Right lobe of liver (tissue), 6 donors: ENCODE data around the gene VPS54. TPM values are rescaled to one million over a fixed set of nuclear protein-coding genes. Genes with fewer than 3 reads are reported as not detected.

Source experiments
- ATAC-seq, 4 donors: fragments of 200-7000 bp; cut with Tn5 transposase; one replicate each; pipeline ENCODE4 v1.9.1; 2020; ENCODE audit warnings: mild to moderate bottlenecking in 4 of 4, moderate library complexity in 4 of 4
- DNase-seq, 3 donors: peaks; one replicate each; pipeline ENCODE4 v3.0.0-alpha.2; 2020
- H3K27ac ChIP-seq, 3 donors: fragments of 200-600 bp; one replicate each; pipeline ENCODE4 v1.8.0; 2022
- H3K27me3 ChIP-seq, 2 donors: fragments of 200-600 bp; one replicate each; pipeline ENCODE4 v1.8.0; 2022
- H3K36me3 ChIP-seq, 4 donors: fragments of 200-600 bp; sonication (generic) in 1 of 4; one replicate each; pipeline versions ENCODE4 v1.5.1 to v1.8.0; 2017 to 2022; ENCODE audit warnings: control low read depth in 1 of 4
- H3K4me1 ChIP-seq, 4 donors: fragments of 200-600 bp; sonication (generic) in 1 of 4; one replicate each; pipeline versions ENCODE4 v1.5.1 to v1.8.0; 2017 to 2022; ENCODE audit warnings: control low read depth in 1 of 4
- H3K4me3 ChIP-seq, 3 donors: fragments of 200-600 bp; one replicate each; pipeline ENCODE4 v1.8.0; 2022
- H3K9me3 ChIP-seq, 4 donors: fragments of 200-600 bp; sonication (generic) in 1 of 4; one replicate each; pipeline versions ENCODE4 v1.5.1 to v1.8.0; 2017 to 2022; ENCODE audit warnings: control low read depth in 1 of 4
- POLR2A ChIP-seq: fragments of 450-650 bp; IDR thresholded peaks from one replicate; pipeline ENCODE4 v1.6.1; 2017; ENCODE audit warnings: antibody characterized with exemption, mild to moderate bottlenecking
- WGBS: methylation state at CpG from one replicate; pipeline ENCODE4 v1.1.6; 2018; ENCODE audit warnings: low coverage, low lambda C conversion rate; ENCODE audit not compliant: insufficient coverage; ENCODE audit errors: missing lambda C conversion rate; 5-methylcytosine and 5-hydroxymethylcytosine counted together
- intact Hi-C, 2 donors: fragments of 100-400 bp; cut with DNase I; formaldehyde crosslinking; loops; one replicate each; pipeline versions ENCODE4 v1.11.2 to v1.14.1; 2022
- total RNA-seq, 6 experiments: library from RNA; depleted of rRNA in 2 of 6; stranded (reverse); fragments of >200 nt in 2 of 6; fragmentation: NEBNext Ultra II Directional in 3 of 6; extraction: Animal tissue kit (Norgen Biotek cat#: 25700) in 3 of 6; gene quantifications; one replicate each; pipeline versions ENCODE4 v1.1.0 to v1.2.4, GENCODE V29; 2016 to 2023
- TF ChIP-seq, protein P1 (sequence below), 4 donors: fragments of 200-600 bp in 3 of 4; fragments of 450-650 bp in 1 of 4; IDR thresholded peaks; one replicate each; pipeline versions ENCODE4 v1.5.1 to v1.8.0; 2016 to 2022; ENCODE audit warnings: antibody characterized with exemption in 4 of 4, mild to moderate bottlenecking in 2 of 4
- donor health status: DM: no; HTN: yes; CAD: no.
- donor health status: DM: no; HTN: no; CAD: no.
- donor health status: DM: no; HTN: no; CAD: no.
- donor health status: DM: no; HTN: yes; CAD: no.
- donor health status: DM: no; HTN: yes; CAD: no.

Gene VPS54
- total RNA-seq, 6 experiments from 2014 or later, result 11.6 to 12.5 (median 12.2) TPM

DNA sequence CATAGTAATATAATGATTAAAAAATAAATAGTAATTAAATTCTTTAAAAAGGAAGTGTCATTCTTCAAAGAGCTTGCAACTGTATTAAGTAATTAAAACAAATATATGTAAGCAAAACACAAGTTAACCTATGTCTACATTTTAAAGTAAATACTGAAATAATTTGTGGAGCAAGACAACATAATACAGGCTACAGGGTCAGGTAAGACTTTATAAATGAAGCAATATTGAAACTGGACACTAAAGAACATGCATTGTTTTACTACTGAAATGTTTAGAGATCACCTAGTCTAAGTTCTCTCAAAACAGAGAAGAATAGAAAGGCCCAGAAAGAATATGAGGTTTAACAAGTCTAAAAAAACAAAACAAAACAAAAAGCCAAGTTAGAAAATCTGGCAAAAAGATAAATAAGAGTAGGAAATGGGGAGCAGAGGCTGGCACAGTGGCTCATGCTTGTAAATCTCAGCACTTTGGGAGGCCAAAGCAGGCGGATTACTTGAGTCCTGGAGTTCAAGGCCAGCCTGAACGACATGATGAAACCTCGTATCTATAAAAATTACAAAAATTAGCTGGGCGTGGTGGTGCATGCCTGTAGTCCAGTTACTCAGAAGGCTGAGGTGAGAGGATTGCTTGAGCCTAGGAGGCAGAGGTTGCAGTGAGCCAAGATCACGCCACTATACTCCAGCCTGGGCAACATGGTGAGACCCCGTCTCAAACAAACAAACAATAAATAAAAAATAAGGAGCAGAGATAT lies 34.4 kb downstream of the VPS54 start:
- H3K4me3 ChIP-seq, result no peak overlapping the region
- 43% methylated on average over 6 of the region's 6 CpGs for WGBS
- peaks cover 0 to 36% (median 6%) of the 10 kb centered on the region in 4 donors for H3K4me1 ChIP-seq
- H3K9me3 ChIP-seq, result no peaks in the 10 kb centered on the region
- ATAC-seq, result peak; percentile 41 to 57 (median 51)
- DNase-seq, result no peak
- peaks cover 0 to 4% (median 0%) of the 10 kb centered on the region in 4 donors for H3K36me3 ChIP-seq
- TF ChIP-seq, protein P1, sequence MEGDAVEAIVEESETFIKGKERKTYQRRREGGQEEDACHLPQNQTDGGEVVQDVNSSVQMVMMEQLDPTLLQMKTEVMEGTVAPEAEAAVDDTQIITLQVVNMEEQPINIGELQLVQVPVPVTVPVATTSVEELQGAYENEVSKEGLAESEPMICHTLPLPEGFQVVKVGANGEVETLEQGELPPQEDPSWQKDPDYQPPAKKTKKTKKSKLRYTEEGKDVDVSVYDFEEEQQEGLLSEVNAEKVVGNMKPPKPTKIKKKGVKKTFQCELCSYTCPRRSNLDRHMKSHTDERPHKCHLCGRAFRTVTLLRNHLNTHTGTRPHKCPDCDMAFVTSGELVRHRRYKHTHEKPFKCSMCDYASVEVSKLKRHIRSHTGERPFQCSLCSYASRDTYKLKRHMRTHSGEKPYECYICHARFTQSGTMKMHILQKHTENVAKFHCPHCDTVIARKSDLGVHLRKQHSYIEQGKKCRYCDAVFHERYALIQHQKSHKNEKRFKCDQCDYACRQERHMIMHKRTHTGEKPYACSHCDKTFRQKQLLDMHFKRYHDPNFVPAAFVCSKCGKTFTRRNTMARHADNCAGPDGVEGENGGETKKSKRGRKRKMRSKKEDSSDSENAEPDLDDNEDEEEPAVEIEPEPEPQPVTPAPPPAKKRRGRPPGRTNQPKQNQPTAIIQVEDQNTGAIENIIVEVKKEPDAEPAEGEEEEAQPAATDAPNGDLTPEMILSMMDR (IDR thresholded peaks at IDR 0.05), result no peak
- TF ChIP-seq POLR2A, result no peak
- no peaks in the 10 kb centered on the region for H3K27me3 ChIP-seq
- peak overlapping the region in 1 of 3 donors; percentile 17 for H3K27ac ChIP-seq
- intact Hi-C loops, result no loop called here

DNA sequence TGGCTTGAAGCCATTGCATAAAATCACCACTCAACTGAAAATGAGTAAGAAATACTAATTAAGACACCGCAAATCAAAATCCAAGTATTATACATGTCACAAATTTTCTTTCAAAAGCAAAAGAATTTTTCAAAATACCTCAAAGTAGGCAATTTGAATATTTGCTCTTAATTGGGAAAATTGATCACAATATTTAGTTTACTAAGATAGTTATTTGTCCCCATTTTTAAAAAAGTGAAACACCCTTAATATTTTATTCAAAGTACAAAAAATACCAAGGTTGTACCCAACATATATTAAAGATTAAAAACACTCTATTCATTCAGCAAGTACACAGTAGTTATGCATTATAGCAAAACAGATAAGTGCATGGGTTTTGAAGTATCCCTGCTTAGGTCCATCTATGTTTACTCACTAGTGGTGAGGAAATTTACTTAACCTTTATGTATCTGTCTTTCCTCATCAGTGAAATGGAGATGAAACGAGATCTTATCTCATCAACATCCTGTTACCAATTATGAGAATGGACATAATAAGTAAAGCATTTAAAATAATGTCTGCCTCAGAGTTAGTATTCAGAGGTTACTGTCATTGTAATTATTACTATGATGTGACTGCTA lies 35.1 kb downstream of the VPS54 start:
- no peak for TF ChIP-seq POLR2A
- TF ChIP-seq, protein P1 (IDR thresholded peaks at IDR 0.05), result no peak
- no peaks in the 10 kb centered on the region for H3K27me3 ChIP-seq
- 54% methylated on average over 2 of the region's 2 CpGs for WGBS
- peak in 3 of 4 donors; percentile 40 to 74 (median 62) for ATAC-seq
- H3K4me3 ChIP-seq, result no peak overlapping the region
- H3K27ac ChIP-seq, result peak overlapping the region in 1 of 3 donors; percentile 17
- H3K4me1 ChIP-seq, result peaks cover 0 to 36% (median 6%) of the 10 kb centered on the region in 4 donors
- no peak for DNase-seq
- peaks cover 0 to 6% (median 0%) of the 10 kb centered on the region in 4 donors for H3K36me3 ChIP-seq
- H3K9me3 ChIP-seq, result no peaks in the 10 kb centered on the region
- intact Hi-C loops, result no loop called here

DNA sequence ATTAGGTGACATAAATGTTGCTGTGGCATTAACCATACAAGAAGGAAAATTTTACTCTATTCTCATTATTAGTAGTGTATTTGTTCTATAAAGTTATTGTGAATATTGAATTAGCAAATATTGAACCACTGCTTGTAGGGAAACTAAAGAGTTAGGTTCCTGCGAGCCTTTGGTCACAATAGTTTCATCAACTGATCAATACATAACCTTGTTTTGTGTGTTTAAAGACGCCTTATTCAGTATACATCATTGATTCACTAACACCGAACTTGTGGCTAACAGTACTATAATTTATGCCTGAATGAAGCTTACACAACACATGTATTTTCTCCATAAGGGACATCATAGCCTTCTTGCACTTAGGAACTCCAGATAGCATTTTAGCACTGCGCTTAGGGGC lies 36.9 kb downstream of the VPS54 start:
- TF ChIP-seq, protein P1 (IDR thresholded peaks at IDR 0.05), result no peak
- no peak for TF ChIP-seq POLR2A
- ATAC-seq, result no peak
- intact Hi-C loops, result no loop called here

DNA sequence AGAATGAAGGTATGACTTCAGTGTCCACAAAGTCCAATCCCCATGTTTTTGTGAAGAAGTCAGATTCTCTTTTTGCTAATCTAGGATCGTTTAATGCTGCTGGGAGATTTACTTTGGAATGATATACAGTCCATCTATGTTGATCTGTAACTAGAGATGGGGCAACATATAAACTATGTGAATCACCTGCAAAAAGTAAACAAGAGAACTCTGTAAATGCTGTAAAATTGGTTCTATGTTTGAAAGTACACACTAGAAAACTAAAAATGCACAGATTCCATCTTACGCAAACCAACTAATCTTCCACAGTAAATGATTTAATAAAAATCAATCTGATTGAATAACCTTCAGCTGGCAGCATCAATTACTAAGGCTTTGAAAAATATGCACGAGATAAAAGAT lies 37.5 kb downstream of the VPS54 start:
- DNase-seq, result no peak
- Histone ChIP-seq H3K27ac (no peak overlapping the region), H3K9me3 (no peaks in the 10 kb centered on the region), H3K4me1 (peaks cover 0 to 36% (median 6%) of the 10 kb centered on the region in 4 donors), H3K27me3 (no peaks in the 10 kb centered on the region), H3K4me3 (no peak overlapping the region), H3K36me3 (peaks cover 0 to 6% (median 0%) of the 10 kb centered on the region in 4 donors)
- peak in 2 of 4 donors; percentile 47 to 69 for ATAC-seq
- TF ChIP-seq POLR2A, result no peak
- TF ChIP-seq, protein P1 (IDR thresholded peaks at IDR 0.05), result no peak
- intact Hi-C loops, result no loop called here
- 37% methylated on average over 3 of the region's 3 CpGs for WGBS

More for the DNA sequence above, 36.9 kb downstream of the VPS54 start:
- Histone ChIP-seq H3K4me3 (no peak overlapping the region), H3K27me3 (no peaks in the 10 kb centered on the region), H3K4me1 (peaks cover 0 to 36% (median 6%) of the 10 kb centered on the region in 4 donors), H3K9me3 (no peaks in the 10 kb centered on the region), H3K36me3 (peaks cover 0 to 6% (median 0%) of the 10 kb centered on the region in 4 donors), H3K27ac (no peak overlapping the region)
- 39% methylated on average over 4 of the region's 4 CpGs for WGBS
- no peak for DNase-seq
